ENCODE measurements around the gene COX7B. TPM values are rescaled to one million over a fixed set of nuclear protein-coding genes. Genes with fewer than 3 reads are reported as not detected.

The COX7B gene
- total and polyA plus RNA-seq, 10 of the 15 experiments (the other 5 are each of a cell fraction or from before 2014, with no cell fraction given) = 331 to 2,070 (median 987) TPM

- TF ChIP-seq ZNF207 (IDR thresholded peaks at IDR 0.05; ENCODE audit: borderline replicate concordance) (no peak), EED (IDR thresholded peaks at IDR 0.05; ENCODE audit: low read depth) (no peak), CHD2 (IDR thresholded peaks at IDR 0.05; ENCODE audit: borderline replicate concordance, low read depth, low read length) (no peak), CTCF (IDR thresholded peaks at IDR 0.05 in 2 of 3, conservative IDR thresholded peaks at IDR 0.05 in 1 of 3; ENCODE audit: control insufficient read depth in 2 of 3, extremely low read depth in 1 of 3, insufficient read depth in 1 of 3, low read depth in 3 of 3, low read length in 3 of 3) (no peak), GATAD2B (conservative IDR thresholded peaks at IDR 0.05; ENCODE audit: low read depth) (no peak)
Observed at GRCh38 chrX:77901506-77901905, 2.2 kb downstream of the COX7B start (continued).

GRCh38 chrX:77910108-77910840 lies 11.0 kb downstream of the COX7B start, which contains the start of gene ATP7A:
Gene ATP7A, plus strand, starts transcription at chrX:77910693. Its CDS starts 60,949 bp downstream, at chrX:77971642.
- H3K36me3 ChIP-seq (ENCODE audit: control insufficient read depth in 2 of 2, insufficient read depth in 2 of 2, low read length in 1 of 2) = no peaks in the 10 kb centered on the region
- H3K27ac ChIP-seq (ENCODE audit: control insufficient read depth, insufficient read depth) = peak within 1 kb of the TSS; percentile 62
- peak within 1 kb of the TSS; percentile 71 for H3K4me3 ChIP-seq
- intact Hi-C loops (cut with micrococcal nuclease; ENCODE audit: unreplicated experiment) = loop anchor here (1.0 kb wide), 2 partner anchors 114 to 182 kb away; no protein-coding TSS in a partner anchor
- peaks cover 33% of the 10 kb centered on the region for H3K79me2 ChIP-seq (ENCODE audit: control insufficient read depth, insufficient read depth, low read length)
- BruUV-seq (replicated peaks) = no TSS peak
- ATAC-seq (peak; percentile 93), FAIRE-seq (peak; percentile 74), DNase-seq (ENCODE audit: low read depth, low spot score) (peak; percentile 69)
- peak within 1 kb of the TSS; percentile 59 for H3K9ac ChIP-seq (ENCODE audit: control insufficient read depth, insufficient read depth, low read length)
- in situ Hi-C loops (cut with MboI) = no loop called here
- no peaks in the 10 kb centered on the region for H3K9me3 ChIP-seq (replicated peaks; ENCODE audit: control insufficient read depth, insufficient read depth, low read length)
- ChIA-PET CTCF (interaction anchor here (0.6 to 4.4 kb wide), 12 partner anchors 9 to 1541 kb away, joined by 3 to 44 read pairs (median 4); partner anchors contain the start of genes COX7B and MAGT1), RAD21 (ENCODE audit: unreplicated experiment) (interaction anchor here (0.6 to 3.0 kb wide), 12 partner anchors 10 to 530 kb away, joined by 3 to 31 read pairs (median 6); partner anchors contain the start of gene COX7B), SMC1A (ENCODE audit: uncharacterized antibody, unreplicated experiment) (interaction anchor here (0.6 to 2.6 kb wide), 12 partner anchors 8 to 1055 kb away, joined by 3 to 13 read pairs (median 5); partner anchors contain the start of gene COX7B), POLR2A (interaction anchor here (0.8 to 2.9 kb wide), 6 partner anchors 9 to 227 kb away, joined by 3 to 11 read pairs (median 4); partner anchors contain the start of gene COX7B)
- H3K27me3 ChIP-seq (replicated peaks in 1 of 2; ENCODE audit: control insufficient read depth in 2 of 2, insufficient read depth in 2 of 2, low read length in 1 of 2) = no peaks in the 10 kb centered on the region
- H3K4me1 ChIP-seq (ENCODE audit: control insufficient read depth, insufficient read depth, low read length) = no peaks in the 10 kb centered on the region
- WGBS (ENCODE audit: insufficient coverage, insufficient replicate concordance, low lambda C conversion rate, missing lambda C conversion rate) = 27% methylated on average over 29 of the region's 36 CpGs
- H4K20me1 ChIP-seq (ENCODE audit: control insufficient read depth, insufficient read depth) = no peaks in the 10 kb centered on the region
- H3K4me2 ChIP-seq (ENCODE audit: control insufficient read depth, insufficient read depth) = peak within 1 kb of the TSS; percentile 69
- peak within 1 kb of the TSS; percentile 72 for H2AFZ ChIP-seq (ENCODE audit: control insufficient read depth, low read depth, low read length)
- TF ChIP-seq CBX5 (IDR thresholded peaks at IDR 0.05; ENCODE audit: low read depth) = 0 out of 2 replicates have a peak, but pooled peaks have one; percentile 64
- TF ChIP-seq JUND (IDR thresholded peaks at IDR 0.05; ENCODE audit: low read depth, low read length) = no peak
- TF ChIP-seq RAD21 (IDR thresholded peaks at IDR 0.05; ENCODE audit: insufficient read depth, low read depth, low read length) = peak; percentile 68
- TF ChIP-seq MXI1 (IDR thresholded peaks at IDR 0.05; ENCODE audit: low read depth, low read length) = 0 out of 2 replicates have a peak, but pooled peaks have one; percentile 41
- peak; percentile 53 to 68 (median 65) for TF ChIP-seq CTCF (IDR thresholded peaks at IDR 0.05 in 2 of 3, conservative IDR thresholded peaks at IDR 0.05 in 1 of 3; ENCODE audit: control insufficient read depth in 2 of 3, extremely low read depth in 1 of 3, insufficient read depth in 1 of 3, low read depth in 3 of 3, low read length in 3 of 3)
- TF ChIP-seq ZBED1 (IDR thresholded peaks at IDR 0.05; ENCODE audit: borderline replicate concordance) = 0 out of 2 replicates have a peak, but pooled peaks have one; percentile 31
- no peak for TF ChIP-seq ZSCAN29 (IDR thresholded peaks at IDR 0.05)
- 0 out of 2 replicates have a peak, but pooled peaks have one; percentile 21 for TF ChIP-seq TBL1XR1 (IDR thresholded peaks at IDR 0.05; ENCODE audit: low read depth, low read length)
- TF ChIP-seq ELK1 (IDR thresholded peaks at IDR 0.05; ENCODE audit: low read depth, low read length) = peak; percentile 77; the same call in 1 of the 2 replicates
- no peak for TF ChIP-seq SP1 (IDR thresholded peaks at IDR 0.05; ENCODE audit: low read depth, low read length)
- peak in 1 of 2 experiments; percentile 89; a peak in 2 of 4 replicates for TF ChIP-seq ETV6 (conservative IDR thresholded peaks at IDR 0.05 in 1 of 2, IDR thresholded peaks at IDR 0.05 in 1 of 2; ENCODE audit: borderline replicate concordance in 1 of 2, low read depth in 1 of 2)

All from GM12878 (cell line).